ENCODE data around the gene AIMP1.

Gene AIMP1

GRCh38 chr4:106367072-106367471 lies 50.7 kb downstream of the AIMP1 start:
- no peak overlapping the region for H3K27ac ChIP-seq
- TF ChIP-seq CTCF (IDR thresholded peaks at IDR 0.05) (no peak), ZFX (IDR thresholded peaks at IDR 0.05; ENCODE audit: borderline replicate concordance) (no peak)

GRCh38 chr4:106368678-106369077 lies 52.3 kb downstream of the AIMP1 start, which contains the start of gene GIMD1:
Gene GIMD1 (minus strand): TSS chr4:106368778. CDS start chr4:106367435, 1,343 bp downstream.
- no peak for TF ChIP-seq ZFX (IDR thresholded peaks at IDR 0.05; ENCODE audit: borderline replicate concordance)
- TF ChIP-seq CTCF (IDR thresholded peaks at IDR 0.05), result no peak
- H3K27ac ChIP-seq, result no peak within 1 kb of the TSS

- no peak overlapping the region for H3K27ac ChIP-seq
Observed at GRCh38 chr4:106369456-106370060, 53.2 kb downstream of the AIMP1 start.

GRCh38 chr4:106370214-106370613 lies 53.9 kb downstream of the AIMP1 start:
- no peak for TF ChIP-seq CTCF (IDR thresholded peaks at IDR 0.05)
- no peak for TF ChIP-seq ZFX (IDR thresholded peaks at IDR 0.05; ENCODE audit: borderline replicate concordance)
- H3K27ac ChIP-seq, result no peak overlapping the region

More at GRCh38 chr4:106369456-106370060, 53.2 kb downstream of the AIMP1 start:
- TF ChIP-seq ZFX (IDR thresholded peaks at IDR 0.05; ENCODE audit: borderline replicate concordance) (no peak), CTCF (IDR thresholded peaks at IDR 0.05) (peak; percentile 88)

GRCh38 chr4:106371161-106371560 lies 54.8 kb downstream of the AIMP1 start:
- no peak for TF ChIP-seq ZFX (IDR thresholded peaks at IDR 0.05; ENCODE audit: borderline replicate concordance)
- TF ChIP-seq CTCF (IDR thresholded peaks at IDR 0.05), result no peak
- H3K27ac ChIP-seq, result no peak overlapping the region

DNA sequence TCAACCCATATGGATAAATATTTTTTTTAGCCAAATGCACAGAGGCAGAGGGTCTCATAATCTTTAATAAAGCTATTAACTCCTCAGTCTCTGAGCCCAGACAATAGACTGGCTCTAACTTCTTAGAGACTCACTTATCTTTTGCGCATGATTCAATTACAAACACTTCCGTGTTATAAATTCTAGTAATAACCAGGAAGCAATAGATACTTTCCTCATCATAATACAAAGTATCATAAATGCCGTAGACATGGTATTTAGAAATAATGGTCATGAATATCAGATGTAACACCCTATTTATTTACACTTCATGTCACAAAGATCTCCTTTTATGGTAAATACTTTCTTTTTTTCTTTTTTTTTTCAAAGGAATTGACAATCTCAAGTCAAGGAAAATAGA lies 56.7 kb downstream of the AIMP1 start:
- no peak overlapping the region for H3K27ac ChIP-seq
- TF ChIP-seq CTCF (IDR thresholded peaks at IDR 0.05), result no peak
- TF ChIP-seq ZFX (IDR thresholded peaks at IDR 0.05; ENCODE audit: borderline replicate concordance), result no peak

- no peak overlapping the region for H3K27ac ChIP-seq
- no peak for TF ChIP-seq CTCF (IDR thresholded peaks at IDR 0.05)
- TF ChIP-seq ZFX (IDR thresholded peaks at IDR 0.05; ENCODE audit: borderline replicate concordance), result no peak
Observed at GRCh38 chr4:106380179-106380578, 63.8 kb downstream of the AIMP1 start.

Data from 22Rv1 (cell line).